ENCODE measurements around the gene JCHAIN.

The JCHAIN gene

DNA sequence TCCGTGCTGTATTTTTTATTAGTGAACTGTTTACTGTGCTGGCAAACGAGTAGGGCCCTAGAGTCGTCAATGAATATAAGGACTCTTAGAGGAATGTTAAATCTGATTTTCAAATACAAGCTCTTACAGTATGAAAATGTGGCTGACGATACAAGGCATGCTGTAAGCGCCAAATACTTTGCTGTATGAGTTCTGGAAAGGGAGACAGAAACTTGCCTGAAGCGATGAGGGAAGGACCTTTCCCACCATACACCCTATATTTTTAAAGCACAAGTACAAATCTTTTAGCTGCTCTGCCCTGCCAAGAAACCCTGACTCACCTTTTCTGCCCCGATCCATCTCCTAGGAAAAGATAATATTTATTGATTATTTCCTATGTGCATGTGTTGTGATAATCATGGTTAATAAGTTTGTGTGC is 39.7 kb upstream of the JCHAIN start:
- H3K9ac ChIP-seq (ENCODE audit: low read length): peak overlapping the region; percentile 76
- peaks cover 49% of the 10 kb centered on the region for H3K79me2 ChIP-seq (ENCODE audit: insufficient read depth, low read length)
- no peaks in the 10 kb centered on the region for H3F3A ChIP-seq (ENCODE audit: insufficient read depth, low read length)
- H3K9me3 ChIP-seq (ENCODE audit: low read length): no peaks in the 10 kb centered on the region
- H3K9me2 ChIP-seq (ENCODE audit: low read depth, low read length): no peaks in the 10 kb centered on the region
- H3K27me3 ChIP-seq (ENCODE audit: insufficient read depth, low read length): no peaks in the 10 kb centered on the region
- H3K4me2 ChIP-seq (ENCODE audit: low read length): peak overlapping the region; percentile 89
- no peaks in the 10 kb centered on the region for H4K20me1 ChIP-seq (ENCODE audit: insufficient read depth, low read length)
- H2AFZ ChIP-seq (ENCODE audit: low read length): no peak overlapping the region
- H3K4me3 ChIP-seq (ENCODE audit: low read depth, low read length, poor library complexity, severe bottlenecking): peak overlapping the region; percentile 73
- peak overlapping the region; percentile 96 for H3K27ac ChIP-seq (ENCODE audit: low read depth, low read length, poor library complexity, severe bottlenecking)
- H3K36me3 ChIP-seq (ENCODE audit: insufficient read depth, low read length): no peaks in the 10 kb centered on the region
- H3K4me1 ChIP-seq (ENCODE audit: insufficient read depth, low read length, severe bottlenecking): peaks cover 74% of the 10 kb centered on the region
- TF ChIP-seq CTCF (IDR thresholded peaks at IDR 0.05; ENCODE audit: low read length) (no peak), EZH2 (IDR thresholded peaks at IDR 0.05; ENCODE audit: borderline replicate concordance, low read length) (no peak)

GRCh38 chr4:70705183-70706043 is 39.1 kb upstream of the JCHAIN start:
- H3K9ac ChIP-seq (ENCODE audit: low read length): peak overlapping the region; percentile 76
- H3K4me3 ChIP-seq (ENCODE audit: low read depth, low read length, poor library complexity, severe bottlenecking): peak overlapping the region; percentile 73
- H3K79me2 ChIP-seq (ENCODE audit: insufficient read depth, low read length): peaks cover 47% of the 10 kb centered on the region
- H3K4me2 ChIP-seq (ENCODE audit: low read length): peak overlapping the region; percentile 89
- H3K9me3 ChIP-seq (ENCODE audit: low read length): no peaks in the 10 kb centered on the region
- no peaks in the 10 kb centered on the region for H3F3A ChIP-seq (ENCODE audit: insufficient read depth, low read length)
- H3K4me1 ChIP-seq (ENCODE audit: insufficient read depth, low read length, severe bottlenecking): peaks cover 75% of the 10 kb centered on the region
- H2AFZ ChIP-seq (ENCODE audit: low read length): no peak overlapping the region
- no peaks in the 10 kb centered on the region for H3K27me3 ChIP-seq (ENCODE audit: insufficient read depth, low read length)
- no peak for TF ChIP-seq EZH2 (IDR thresholded peaks at IDR 0.05; ENCODE audit: borderline replicate concordance, low read length)
- TF ChIP-seq CTCF (IDR thresholded peaks at IDR 0.05; ENCODE audit: low read length): no peak
- H3K36me3 ChIP-seq (ENCODE audit: insufficient read depth, low read length): no peaks in the 10 kb centered on the region
- peak overlapping the region; percentile 96 for H3K27ac ChIP-seq (ENCODE audit: low read depth, low read length, poor library complexity, severe bottlenecking)
- no peaks in the 10 kb centered on the region for H3K9me2 ChIP-seq (ENCODE audit: low read depth, low read length)
- H4K20me1 ChIP-seq (ENCODE audit: insufficient read depth, low read length): no peaks in the 10 kb centered on the region

GRCh38 chr4:70704931-70705182 is 38.5 kb upstream of the JCHAIN start:
- H3F3A ChIP-seq (ENCODE audit: insufficient read depth, low read length): no peaks in the 10 kb centered on the region
- H3K9me2 ChIP-seq (ENCODE audit: low read depth, low read length): no peaks in the 10 kb centered on the region
- H3K27me3 ChIP-seq (ENCODE audit: insufficient read depth, low read length): no peaks in the 10 kb centered on the region
- H4K20me1 ChIP-seq (ENCODE audit: insufficient read depth, low read length): no peaks in the 10 kb centered on the region
- TF ChIP-seq CTCF (IDR thresholded peaks at IDR 0.05; ENCODE audit: low read length): no peak
- no peak for TF ChIP-seq EZH2 (IDR thresholded peaks at IDR 0.05; ENCODE audit: borderline replicate concordance, low read length)
- H3K9me3 ChIP-seq (ENCODE audit: low read length): no peaks in the 10 kb centered on the region
- H3K4me1 ChIP-seq (ENCODE audit: insufficient read depth, low read length, severe bottlenecking): peaks cover 75% of the 10 kb centered on the region
- H2AFZ ChIP-seq (ENCODE audit: low read length): no peak overlapping the region
- peak overlapping the region; percentile 89 for H3K4me2 ChIP-seq (ENCODE audit: low read length)
- peak overlapping the region; percentile 96 for H3K27ac ChIP-seq (ENCODE audit: low read depth, low read length, poor library complexity, severe bottlenecking)
- peak overlapping the region; percentile 76 for H3K9ac ChIP-seq (ENCODE audit: low read length)
- H3K36me3 ChIP-seq (ENCODE audit: insufficient read depth, low read length): no peaks in the 10 kb centered on the region
- H3K79me2 ChIP-seq (ENCODE audit: insufficient read depth, low read length): peaks cover 43% of the 10 kb centered on the region
- peak overlapping the region; percentile 73 for H3K4me3 ChIP-seq (ENCODE audit: low read depth, low read length, poor library complexity, severe bottlenecking)

All from OCI-LY1 (cell line).